Activated CD4-positive, alpha-beta T cell treated with anti-CD3 and anti-CD28 coated beads, Interleukin-2, amount 50 U/mL, for 1 hour (primary cell): Measurements from ENCODE around the gene MCOLN1.
A peak's percentile ranks its signal among the peaks of the same experiment; 100 is the strongest.
"Not testable (repeated sequence)": the region's sequence is repeated elsewhere in the genome, so short reads cannot be mapped to it uniquely, and the experiment has no call there.

Experiments
- DNase-seq: peaks from one replicate; pipeline ENCODE4 v3.0.0-alpha.2; 2020

Gene MCOLN1

GRCh38 chr19:7545300-7545699 is 22.9 kb downstream of the MCOLN1 start:
- DNase-seq = no peak

- DNase-seq = no peak
Measured at GRCh38 chr19:7545904-7546303, 23.5 kb downstream of the MCOLN1 start.

GRCh38 chr19:7547159-7547558 is 24.7 kb downstream of the MCOLN1 start:
- no peak for DNase-seq

GRCh38 chr19:7549429-7550148 is 27.2 kb downstream of the MCOLN1 start:
- DNase-seq = no peak

DNA sequence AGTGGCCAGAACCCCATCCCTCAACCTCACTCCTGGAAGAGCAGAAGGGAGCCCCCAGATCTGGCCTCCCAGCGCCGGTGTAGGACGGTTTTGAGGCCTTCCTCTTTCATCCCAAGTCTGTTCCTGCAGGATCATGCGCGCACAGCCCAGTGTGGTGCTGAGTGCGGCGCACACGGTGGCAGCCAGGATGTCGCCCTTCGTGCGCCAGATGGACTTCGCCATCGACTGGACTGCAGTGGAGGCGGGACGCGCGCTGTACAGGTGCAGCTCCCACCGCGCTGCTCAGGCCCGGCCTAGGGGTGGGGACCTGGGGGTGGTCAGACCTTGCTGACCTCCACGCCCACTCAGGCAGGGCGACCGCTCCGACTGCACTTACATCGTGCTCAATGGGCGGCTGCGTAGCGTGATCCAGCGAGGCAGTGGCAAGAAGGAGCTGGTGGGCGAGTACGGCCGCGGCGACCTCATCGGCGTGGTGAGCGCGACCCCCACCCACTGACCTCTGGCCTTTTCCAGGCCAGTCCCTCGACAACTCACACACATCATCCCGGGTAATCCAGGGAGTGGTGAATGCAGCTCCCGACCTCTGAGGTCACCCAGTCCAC is 27.8 kb downstream of the MCOLN1 start:
- DNase-seq = no peak

DNA sequence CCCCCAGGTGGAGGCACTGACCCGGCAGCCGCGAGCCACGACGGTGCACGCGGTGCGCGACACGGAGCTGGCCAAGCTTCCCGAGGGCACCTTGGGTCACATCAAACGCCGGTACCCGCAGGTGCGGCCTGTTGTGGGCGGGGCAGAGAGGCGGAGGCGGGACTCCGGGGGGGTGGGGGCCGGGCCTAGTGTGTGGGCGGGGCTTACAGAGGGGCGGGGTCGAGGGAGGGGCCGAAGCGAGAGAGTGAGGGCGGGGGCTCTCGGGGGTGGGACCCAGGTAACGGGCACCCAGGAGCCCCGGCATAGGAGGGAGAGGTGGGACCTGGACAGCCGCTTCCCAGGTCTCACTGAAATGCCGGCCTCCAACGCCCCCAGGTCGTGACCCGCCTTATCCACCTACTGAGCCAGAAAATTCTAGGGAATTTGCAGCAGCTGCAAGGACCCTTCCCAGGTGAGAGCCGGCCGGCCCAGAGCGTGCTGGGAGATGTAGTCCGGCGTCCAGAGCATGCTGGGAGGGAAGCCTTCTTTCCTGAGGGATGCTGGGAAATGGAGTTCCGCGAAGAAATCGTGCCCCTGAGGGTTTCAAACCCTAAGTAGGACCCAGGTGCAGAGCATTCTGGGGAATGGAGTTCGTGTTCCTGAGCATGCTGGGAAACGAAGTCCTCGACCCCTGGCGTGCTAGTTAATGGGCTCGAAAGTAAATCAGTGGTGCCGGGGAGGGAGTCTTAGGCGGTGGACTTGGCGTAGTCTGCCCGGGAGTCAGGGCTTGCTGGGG is 28.8 kb downstream of the MCOLN1 start:
- DNase-seq = peak; percentile 12

DNA sequence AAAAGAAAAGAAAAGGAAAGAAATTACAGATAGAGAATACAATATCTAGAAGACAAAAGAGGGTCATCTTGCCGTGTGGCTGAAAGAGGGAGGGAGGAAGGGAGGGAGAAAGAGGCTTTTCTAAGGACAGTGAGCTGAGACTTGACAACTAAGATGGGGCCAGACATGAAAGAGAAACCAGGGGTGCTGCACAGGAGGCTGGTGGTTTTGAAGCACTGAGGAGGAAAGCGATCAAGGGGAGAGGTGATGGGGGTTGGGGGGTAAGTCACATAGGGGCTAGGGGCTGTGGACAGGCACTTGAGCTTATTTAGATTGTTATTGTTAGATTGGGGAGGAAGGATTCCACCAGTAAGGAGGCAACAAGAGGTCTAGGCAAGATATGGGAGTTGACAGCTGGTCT is 30.4 kb downstream of the MCOLN1 start:
- DNase-seq = no peak

GRCh38 chr19:7554565-7554964 is 32.1 kb downstream of the MCOLN1 start:
- no peak for DNase-seq

DNA sequence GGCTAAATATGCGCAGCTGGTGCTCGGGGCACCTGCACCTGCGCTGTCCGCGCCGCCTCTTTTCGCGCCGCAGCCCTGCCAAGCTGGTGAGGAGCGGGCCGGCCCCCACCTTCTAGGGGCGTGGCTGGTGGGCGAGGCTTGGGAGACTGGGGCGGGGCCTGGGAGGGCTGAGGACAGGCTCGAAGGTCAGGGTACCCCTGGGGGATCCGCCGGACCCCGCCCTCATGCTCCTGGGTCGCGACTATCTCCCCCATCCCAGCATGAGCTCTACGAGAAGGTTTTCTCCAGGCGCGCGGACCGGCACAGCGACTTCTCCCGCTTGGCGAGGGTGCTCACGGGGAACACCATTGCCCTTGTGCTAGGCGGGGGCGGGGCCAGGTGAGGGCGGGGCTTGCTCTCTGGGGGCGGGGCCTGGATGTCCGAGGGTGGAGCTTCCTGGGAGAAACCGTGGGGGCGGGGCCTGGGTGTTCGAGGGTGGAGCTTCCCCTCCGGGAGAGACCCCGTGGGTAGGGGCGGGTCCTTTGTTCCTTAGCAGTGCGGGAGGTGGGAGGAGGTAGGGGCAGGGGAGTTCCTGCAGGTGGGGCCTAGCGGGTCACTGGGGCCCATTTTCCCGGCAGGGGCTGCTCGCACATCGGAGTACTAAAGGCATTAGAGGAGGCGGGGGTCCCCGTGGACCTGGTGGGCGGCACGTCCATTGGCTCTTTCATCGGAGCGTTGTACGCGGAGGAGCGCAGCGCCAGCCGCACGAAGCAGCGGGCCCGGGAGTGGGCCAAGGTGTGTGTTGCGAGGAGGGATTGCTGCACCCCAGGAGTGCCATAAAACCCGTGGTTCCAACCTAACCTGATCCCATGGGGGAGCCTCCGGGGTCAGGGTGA is 32.8 kb downstream of the MCOLN1 start:
- no peak for DNase-seq

DNA sequence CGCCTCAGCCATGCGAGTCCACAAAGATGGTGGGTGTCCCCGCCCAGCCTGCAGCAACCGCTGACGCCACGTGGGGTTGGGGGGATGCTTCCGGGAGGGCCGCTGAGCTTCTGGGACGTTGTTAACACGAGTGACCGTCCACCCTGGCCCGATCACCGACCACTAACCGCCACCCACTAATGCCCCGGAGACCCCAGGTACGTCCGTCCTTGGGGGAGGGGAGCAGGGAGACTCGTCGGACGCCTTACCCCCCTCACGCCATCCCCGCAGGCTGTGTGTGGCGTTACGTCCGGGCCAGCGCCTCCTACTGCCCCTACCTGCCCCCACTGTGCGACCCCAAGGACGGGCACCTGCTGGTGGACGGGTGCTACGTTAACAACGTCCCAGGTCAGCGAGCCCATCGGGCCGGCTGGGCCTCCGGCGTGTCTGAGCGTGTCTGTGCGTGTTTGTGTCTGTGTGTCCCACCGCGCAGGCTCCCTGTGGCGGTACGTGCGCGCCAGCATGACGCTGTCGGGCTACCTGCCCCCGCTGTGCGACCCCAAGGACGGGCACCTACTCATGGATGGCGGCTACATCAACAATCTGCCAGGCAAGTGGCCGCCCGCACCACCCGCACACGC is 34.4 kb downstream of the MCOLN1 start:
- DNase-seq = no peak

GRCh38 chr19:7558667-7559066 is 36.2 kb downstream of the MCOLN1 start:
- DNase-seq = no peak

DNA sequence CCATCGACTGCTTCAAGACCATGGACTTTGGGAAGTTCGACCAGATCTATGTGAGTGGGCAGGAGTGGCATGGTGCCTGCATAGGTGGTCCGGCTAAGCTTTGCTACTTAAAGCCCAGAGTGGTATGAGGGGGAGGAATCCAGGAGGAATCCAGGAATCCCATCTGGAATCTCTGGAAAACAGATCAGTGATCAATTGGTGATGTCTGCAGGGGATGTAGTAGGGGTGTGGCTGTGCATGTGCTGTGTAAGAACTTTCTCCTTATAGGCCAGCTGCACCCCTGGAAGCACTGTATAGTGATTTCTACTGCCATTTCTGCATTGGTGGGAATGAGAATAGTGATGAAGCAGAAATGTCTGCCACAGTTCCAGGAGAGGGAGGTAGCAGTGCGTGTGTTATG is 36.7 kb downstream of the MCOLN1 start:
- no peak for DNase-seq

GRCh38 chr19:7560255-7560654 is 37.8 kb downstream of the MCOLN1 start:
- no peak for DNase-seq

GRCh38 chr19:7561325-7561724 is 38.9 kb downstream of the MCOLN1 start:
- DNase-seq = no peak

GRCh38 chr19:7562646-7563393 is 40.4 kb downstream of the MCOLN1 start:
- DNase-seq = no peak

DNA sequence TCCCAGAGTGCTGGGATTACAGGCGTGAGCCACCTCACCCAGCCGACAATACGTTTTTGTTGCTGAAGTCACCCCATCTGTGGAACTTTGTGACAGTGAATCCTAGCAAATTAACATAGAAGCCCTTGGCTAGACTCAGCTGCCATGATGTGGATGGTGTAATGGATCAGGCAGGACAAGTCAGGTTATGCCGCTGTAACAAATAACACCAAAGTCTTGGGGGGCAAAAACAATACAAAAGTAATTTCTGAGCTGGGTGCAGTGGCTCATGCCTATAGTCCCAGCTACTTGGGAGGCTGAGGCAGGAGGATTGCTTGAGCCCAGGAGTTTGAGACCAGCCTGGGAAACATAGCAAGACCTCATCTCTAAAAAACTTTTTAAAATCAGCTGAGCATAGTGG is 42.4 kb downstream of the MCOLN1 start:
- no peak for DNase-seq

DNA sequence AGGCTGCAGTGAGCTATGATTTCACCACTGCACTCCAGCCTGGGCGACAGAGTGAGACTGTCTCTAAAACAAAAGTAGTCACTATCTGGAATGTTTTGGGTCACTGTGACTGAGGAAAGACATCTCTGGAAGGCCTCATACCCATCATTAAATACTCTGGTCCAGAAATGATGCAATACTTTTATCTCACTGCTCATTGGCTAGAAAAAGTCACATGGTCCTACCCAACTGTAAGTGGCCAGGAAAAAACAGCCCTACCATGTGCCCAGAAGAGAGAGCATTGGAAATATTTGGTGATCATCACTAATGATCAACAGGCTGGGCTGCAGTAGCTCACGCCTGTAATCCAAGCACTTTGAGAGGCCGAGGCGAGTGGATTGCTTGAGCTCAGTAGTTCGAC is 42.9 kb downstream of the MCOLN1 start:
- DNase-seq = no peak

DNA sequence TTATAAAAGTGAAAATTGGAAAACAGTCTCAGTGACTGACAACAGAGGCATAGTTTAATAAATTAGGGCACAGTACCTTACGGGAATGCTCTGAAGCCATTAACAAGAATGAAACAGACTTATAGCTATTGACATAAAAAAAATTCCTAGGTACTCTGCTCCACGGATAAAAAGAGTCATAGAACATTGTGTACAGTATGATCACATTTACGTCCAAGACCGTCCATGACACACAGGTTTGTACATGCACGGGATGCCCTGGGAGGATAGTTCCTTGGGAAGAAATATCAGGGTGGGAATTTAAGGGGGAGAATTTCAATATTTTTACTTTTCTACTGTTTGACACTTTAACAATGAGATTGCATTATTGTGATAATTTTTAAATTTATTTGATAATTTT is 48.3 kb downstream of the MCOLN1 start:
- DNase-seq = no peak

DNA sequence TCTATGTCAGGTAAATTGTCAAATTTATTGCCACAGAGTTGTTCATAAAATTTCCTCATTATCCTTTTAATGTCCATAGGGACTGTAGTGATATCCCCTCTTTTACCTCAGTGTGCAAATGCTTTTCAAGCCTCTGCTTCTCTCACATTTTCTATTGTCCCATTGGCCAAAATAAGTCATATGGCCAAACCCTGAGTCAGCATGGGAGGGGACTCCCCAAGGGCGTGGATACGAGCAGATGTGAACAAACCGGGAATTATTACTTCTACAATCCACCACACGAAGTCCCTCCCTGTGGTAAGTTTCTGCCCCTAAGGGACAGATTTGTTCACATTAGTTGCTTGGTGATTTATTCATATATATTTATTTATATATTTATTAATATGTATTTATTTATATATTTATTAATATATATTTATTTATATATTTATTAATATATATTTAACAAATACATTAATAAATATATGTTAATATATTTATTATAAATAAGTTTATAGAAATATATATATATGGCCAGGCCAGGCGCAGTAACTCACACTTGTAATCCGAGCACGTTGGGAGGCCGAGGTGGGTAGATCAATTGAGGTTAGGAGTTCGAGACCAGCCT is 53.1 kb downstream of the MCOLN1 start:
- no peak for DNase-seq

DNA sequence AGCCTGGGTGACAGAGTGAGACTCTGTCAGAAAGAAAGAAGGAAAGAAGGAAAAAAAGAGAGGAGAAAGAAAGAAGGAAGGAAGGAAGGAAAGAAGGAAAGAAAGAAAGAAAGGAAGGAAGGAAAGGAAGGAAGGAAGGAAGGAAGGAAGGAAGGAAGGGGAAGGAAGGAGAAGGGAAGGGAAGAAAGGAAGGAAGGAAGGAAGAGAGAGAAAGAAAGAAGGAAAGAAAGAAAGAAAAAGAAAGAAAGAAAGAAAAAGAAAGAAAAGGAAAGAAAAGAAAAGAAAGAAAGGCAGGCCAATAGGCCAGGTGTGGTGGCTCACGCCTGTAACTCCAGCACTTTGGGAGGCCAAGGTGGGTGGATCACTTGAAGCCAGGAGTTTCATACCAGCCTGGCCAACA is 55.0 kb downstream of the MCOLN1 start:
- not testable (repeated sequence) for DNase-seq

- DNase-seq = no peak
Measured at GRCh38 chr19:7578127-7578526, 55.7 kb downstream of the MCOLN1 start.
